H1 (cell line): ENCODE data around the gene SLC15A3. TPM values are rescaled to one million over a fixed set of nuclear protein-coding genes. Genes with fewer than 3 reads are reported as not detected.

ENCODE experiments used
- CTCF ChIA-PET: fragments of 300-600 bp; sonication (Branson Sonifier 250); formaldehyde crosslinking; loops from one replicate; lab custom pipeline; 2021; ENCODE audit not compliant: partially characterized antibody; lab: Charles Lee
- POLR2A ChIA-PET: fragments of 300-600 bp; sonication (Branson Sonifier 250); formaldehyde crosslinking; loops from one replicate; lab custom pipeline; 2021; ENCODE audit warnings: inconsistent platforms; ENCODE audit not compliant: partially characterized antibody; lab: Charles Lee
- DNase-seq, 2 experiments: peaks; one replicate each; pipeline versions ENCODE4 v3.0.0 to v3.0.0-alpha.2; 2010 to 2022; ENCODE audit warnings: low spot score in 2 of 2, low read depth in 1 of 2, mixed read lengths in 1 of 2
- FAIRE-seq: peaks from 2 replicates; lab custom pipeline; 2011; peaks lifted over from hg19 to GRCh38; lab: Jason Lieb, UNC
- H2AFZ ChIP-seq: 2 replicates; pipeline ENCODE4 v1.8.1; 2012; ENCODE audit warnings: low read length, inconsistent platforms
- H2AK5ac ChIP-seq: 2 replicates; pipeline ENCODE4 v1.6.1; 2013; ENCODE audit warnings: low read depth, low read length
- H2BK120ac ChIP-seq: replicated peaks from 2 replicates; pipeline ENCODE3; 2013; ENCODE audit warnings: low read depth, low read length, inconsistent platforms
- H2BK12ac ChIP-seq: 2 replicates; pipeline ENCODE4 v1.6.1; 2013; ENCODE audit warnings: low read depth, low read length
- H2BK15ac ChIP-seq: 2 replicates; pipeline ENCODE4 v1.6.1; 2013; ENCODE audit warnings: low read length
- H2BK20ac ChIP-seq: 2 replicates; pipeline ENCODE4 v1.6.1; 2013; ENCODE audit warnings: low read length
- H2BK5ac ChIP-seq: 2 replicates; pipeline ENCODE4 v1.6.1; 2013; ENCODE audit warnings: low read depth, low read length
- H3K14ac ChIP-seq: 2 replicates; pipeline ENCODE4 v1.6.1; 2013; ENCODE audit warnings: inconsistent platforms; ENCODE audit not compliant: insufficient read length
- H3K18ac ChIP-seq: 2 replicates; pipeline ENCODE4 v1.6.1; 2013; ENCODE audit warnings: low read length; ENCODE audit errors: extremely low read depth
- H3K23ac ChIP-seq: 2 replicates; pipeline ENCODE4 v1.6.1; 2013; ENCODE audit warnings: inconsistent platforms; ENCODE audit not compliant: insufficient read length
- H3K23me2 ChIP-seq: 2 replicates; pipeline ENCODE4 v1.6.1; 2013; ENCODE audit warnings: low read depth, low read length
- H3K27ac ChIP-seq: 2 replicates; pipeline ENCODE4 v1.6.1; 2011; ENCODE audit warnings: low read depth, low read length, inconsistent platforms
- H3K27me3 ChIP-seq, 4 experiments: replicated peaks in 1 of 4; 1 replicate in 1 of 4; 2 replicates in 3 of 4; pipeline versions ENCODE4 v1.6.1 to v1.8.1; 2011 to 2013; ENCODE audit warnings: low read length in 3 of 4, mild to moderate bottlenecking in 3 of 4, inconsistent platforms in 2 of 4, mixed read lengths in 2 of 4, moderate library complexity in 1 of 4; ENCODE audit not compliant: control insufficient read depth in 3 of 4, insufficient read depth in 3 of 4; ENCODE audit errors: extremely low read depth in 1 of 4
- H3K36me3 ChIP-seq, 4 experiments: 2 replicates each; pipeline versions ENCODE4 v1.6.1 to v1.8.1; 2011 to 2013; ENCODE audit warnings: mild to moderate bottlenecking in 4 of 4, low read length in 3 of 4, moderate library complexity in 2 of 4, control low read depth in 1 of 4, inconsistent platforms in 1 of 4; ENCODE audit not compliant: insufficient read depth in 4 of 4, control insufficient read depth in 2 of 4
- H3K4ac ChIP-seq: replicated peaks from 2 replicates; pipeline ENCODE3; 2013; ENCODE audit warnings: low read length, low read depth, mixed read lengths, inconsistent platforms; ENCODE audit not compliant: insufficient read length
- H3K4me1 ChIP-seq, 4 experiments: replicated peaks in 1 of 4; 1 replicate in 1 of 4; 2 replicates in 3 of 4; pipeline versions ENCODE4 v1.6.1 to v1.8.1; 2011 to 2013; ENCODE audit warnings: low read length in 3 of 4, inconsistent platforms in 2 of 4, mixed read lengths in 1 of 4; ENCODE audit not compliant: insufficient read depth in 4 of 4, control insufficient read depth in 3 of 4
- H3K4me2 ChIP-seq, 2 experiments: 2 replicates each; pipeline versions ENCODE4 v1.6.1 to v1.8.1; 2011 to 2013; ENCODE audit warnings: low read depth in 2 of 2, low read length in 2 of 2, control low read depth in 1 of 2, inconsistent platforms in 1 of 2, mild to moderate bottlenecking in 1 of 2; ENCODE audit not compliant: insufficient read depth in 1 of 2
- H3K4me3 ChIP-seq, 4 experiments: fragments of 200-600, 300-600 bp in 1 of 4; sonication (generic), shearing (Covaris generic), sonication (Bioruptor Twin) in 1 of 4; 2 replicates each; pipeline versions ENCODE4 v1.5.1 to v1.8.1; 2011 to 2016; ENCODE audit warnings: low read length in 4 of 4, low read depth in 3 of 4, control low read depth in 2 of 4, inconsistent platforms in 2 of 4, mild to moderate bottlenecking in 2 of 4, mixed read lengths in 1 of 4, moderate library complexity in 1 of 4; ENCODE audit not compliant: insufficient read depth in 2 of 4; ENCODE audit errors: extremely low read depth in 1 of 4
- H3K56ac ChIP-seq: replicated peaks from 2 replicates; pipeline ENCODE3; 2013; ENCODE audit warnings: low read depth, mild to moderate bottlenecking, mixed read lengths, low read length, inconsistent platforms; ENCODE audit not compliant: insufficient read length
- H3K79me1 ChIP-seq: 2 replicates; pipeline ENCODE4 v1.6.1; 2013; ENCODE audit warnings: low read depth, low read length, control low read depth
- H3K79me2 ChIP-seq, 2 experiments: 2 replicates each; pipeline versions ENCODE4 v1.6.1 to v1.8.1; 2012 to 2013; ENCODE audit warnings: low read length in 2 of 2, mild to moderate bottlenecking in 2 of 2, inconsistent platforms in 1 of 2; ENCODE audit not compliant: insufficient read depth in 2 of 2, control insufficient read depth in 1 of 2
- H3K9ac ChIP-seq, 4 experiments: replicated peaks in 1 of 4; 1 replicate in 1 of 4; 2 replicates in 3 of 4; pipeline versions ENCODE4 v1.6.1 to v1.8.1; 2011 to 2013; ENCODE audit warnings: low read depth in 3 of 4, low read length in 3 of 4, control low read depth in 2 of 4, mild to moderate bottlenecking in 2 of 4, moderate library complexity in 2 of 4, inconsistent platforms in 1 of 4; ENCODE audit errors: extremely low read depth in 1 of 4
- H3K9me3 ChIP-seq, 2 experiments: 2 replicates each; pipeline versions ENCODE4 v1.6.1 to v1.8.1; 2012 to 2013; ENCODE audit warnings: mild to moderate bottlenecking in 2 of 2, moderate library complexity in 2 of 2, control low read depth in 1 of 2, inconsistent platforms in 1 of 2, low read depth in 1 of 2, low read length in 1 of 2, mixed read lengths in 1 of 2; ENCODE audit not compliant: insufficient read depth in 2 of 2
- H4K20me1 ChIP-seq, 2 experiments: replicated peaks in 1 of 2; 2 replicates each; pipeline versions ENCODE3 to v1.8.1; 2011 to 2013; ENCODE audit warnings: inconsistent platforms in 2 of 2, low read length in 2 of 2, mild to moderate bottlenecking in 1 of 2; ENCODE audit not compliant: insufficient read depth in 2 of 2, control insufficient read depth in 1 of 2
- H4K5ac ChIP-seq: 2 replicates; pipeline ENCODE4 v1.6.1; 2013; ENCODE audit warnings: low read length, low read depth, mixed read lengths, inconsistent platforms; ENCODE audit not compliant: insufficient read length
- H4K8ac ChIP-seq: 2 replicates; pipeline ENCODE4 v1.8.0; 2013; ENCODE audit warnings: mild to moderate bottlenecking, moderate library complexity, low read length, inconsistent platforms; ENCODE audit not compliant: insufficient read depth; ENCODE audit errors: extremely low read depth
- H4K91ac ChIP-seq: replicated peaks from 2 replicates; pipeline ENCODE3; 2013; ENCODE audit warnings: low read length, mixed read lengths, inconsistent platforms; ENCODE audit not compliant: insufficient read length
- BACH1 ChIP-seq: IDR thresholded peaks from 2 replicates; pipeline ENCODE4 v1.6.1; 2012; ENCODE audit warnings: low read length, improper control_type of control experiment
- BRCA1 ChIP-seq: IDR thresholded peaks from 2 replicates; pipeline ENCODE4 v1.6.1; 2012; ENCODE audit warnings: low read depth, low read length, improper control_type of control experiment
- GABPA ChIP-seq: IDR thresholded peaks from 2 replicates; pipeline ENCODE4 v1.6.1; 2011; ENCODE audit warnings: mild to moderate bottlenecking, low read length, moderate library complexity, borderline replicate concordance; ENCODE audit not compliant: insufficient read depth
- HDAC6 ChIP-seq: IDR thresholded peaks from one replicate; pipeline ENCODE4 v1.7.1; 2012; ENCODE audit warnings: low read depth, mild to moderate bottlenecking, inconsistent platforms, low read length, moderate library complexity
- JUN ChIP-seq: IDR thresholded peaks from 2 replicates; pipeline ENCODE4 v1.6.1; 2011; ENCODE audit warnings: low read depth, mild to moderate bottlenecking, improper control_type of control experiment, low read length
- POLR2AphosphoS5 ChIP-seq: IDR thresholded peaks from 2 replicates; pipeline ENCODE4 v1.6.1; 2011; ENCODE audit warnings: low read depth, low read length
- RAD21 ChIP-seq, 2 experiments: IDR thresholded peaks in 1 of 2; conservative IDR thresholded peaks in 1 of 2; 2 replicates each; pipeline ENCODE4 v1.6.1; 2011; ENCODE audit warnings: low read depth in 2 of 2, low read length in 2 of 2, improper control_type of control experiment in 1 of 2, inconsistent platforms in 1 of 2, mild to moderate bottlenecking in 1 of 2, moderate library complexity in 1 of 2
- RBBP5 ChIP-seq: IDR thresholded peaks from 2 replicates; pipeline ENCODE4 v1.7.1; 2012; ENCODE audit warnings: low read depth, mild to moderate bottlenecking, inconsistent platforms, low read length, moderate library complexity, borderline replicate concordance
- RNF2 ChIP-seq: fragments of 200-900, 300-1000 bp; sonication (generic); IDR thresholded peaks from 2 replicates; pipeline ENCODE4 v1.7.1; 2016; ENCODE audit warnings: borderline replicate concordance, low read depth, mild to moderate bottlenecking, antibody characterized with exemption, low read length; ENCODE audit not compliant: poor library complexity, severe bottlenecking; ENCODE audit errors: missing control alignments
- SIRT6 ChIP-seq: IDR thresholded peaks from one replicate; pipeline ENCODE4 v1.7.1; 2012; ENCODE audit warnings: low read length, inconsistent platforms
- SIX5 ChIP-seq: IDR thresholded peaks from 2 replicates; pipeline ENCODE4 v1.6.1; 2011; ENCODE audit warnings: mild to moderate bottlenecking, low read depth, low read length
- SUZ12 ChIP-seq: fragments of 200-600 bp; sonication (generic); IDR thresholded peaks from 2 replicates; pipeline ENCODE4 v1.6.1; 2012; ENCODE audit warnings: mild to moderate bottlenecking, inconsistent platforms, low read length, moderate library complexity, mixed read lengths
- TAF1 ChIP-seq: IDR thresholded peaks from 2 replicates; pipeline ENCODE4 v1.6.1; 2011; ENCODE audit warnings: mild to moderate bottlenecking, low read depth, low read length
- WGBS, 2 experiments: shearing (Covaris generic) in 1 of 2; methylation state at CpG; one replicate each; pipeline versions ENCODE4 v1.1.6 to v1.1.7; 2013 to 2015; ENCODE audit warnings: low lambda C conversion rate in 2 of 2, mixed read lengths in 2 of 2, inconsistent platforms in 1 of 2, low coverage in 1 of 2, missing lambda C conversion rate in 1 of 2; ENCODE audit not compliant: insufficient replicate concordance in 2 of 2, insufficient coverage in 1 of 2, insufficient read length in 1 of 2; ENCODE audit errors: extremely low coverage in 1 of 2, missing lambda C conversion rate in 1 of 2; 5-methylcytosine and 5-hydroxymethylcytosine counted together
- polyA plus RNA-seq, 7 experiments: library from polyadenylated mRNA; depleted of rRNA in 3 of 7; stranded (reverse) in 5 of 7; unstranded in 2 of 7; fragments of >200 nt in 5 of 7; fragments of 200-250 nt in 2 of 7; gene quantifications; 1 replicate in 5 of 7; 2 replicates in 1 of 7; 4 replicates in 1 of 7; pipeline versions ENCODE4 v1.2.1 to v1.2.3, GENCODE V29; 2011 to 2013; ENCODE audit warnings: missing spikeins in 2 of 7, mixed read lengths in 2 of 7
- total RNA-seq: library from RNA; stranded (reverse); fragmentation: NEBNext Ultra II Directional; extraction: Animal tissue kit (Norgen Biotek cat#: 25700); gene quantifications from 2 replicates; pipeline ENCODE4 v1.2.1, GENCODE V29; 2021
- TF ChIP-seq, protein P1 (sequence below): IDR thresholded peaks from 2 replicates; pipeline ENCODE4 v1.6.1; 2012; ENCODE audit warnings: inconsistent platforms

The SLC15A3 gene
- total and polyA plus RNA-seq, 2 of the 8 experiments (the other 6 are each of a cell fraction or from before 2014, with no cell fraction given): 25.8 to 31.0 TPM

GRCh38 chr11:60982184-60982583 is 30.2 kb upstream of the SLC15A3 start:
- no peak overlapping the region for H2BK120ac ChIP-seq
- H4K91ac ChIP-seq: no peak overlapping the region
- no peak overlapping the region for H3K4ac ChIP-seq
- H3K18ac ChIP-seq: no peak overlapping the region
- H2BK15ac ChIP-seq: no peak overlapping the region
- no peak overlapping the region for H2BK20ac ChIP-seq
- FAIRE-seq (no peak), DNase-seq (no peak)
- H3K27ac ChIP-seq: no peak overlapping the region
- 0 out of 2 replicates have a peak overlapping the region, but pooled peaks have one; percentile 32 for H2AFZ ChIP-seq
- no peaks in the 10 kb centered on the region for H3K36me3 ChIP-seq
- H3K56ac ChIP-seq: no peak overlapping the region
- no peak overlapping the region for H4K5ac ChIP-seq
- ChIA-PET CTCF (interaction anchor here (0.7 to 2.0 kb wide), 8 partner anchors 8 to 190 kb away, joined by 3 to 9 read pairs (median 3); partner anchors contain the start of gene CD6), POLR2A (no interaction called here)
- no peak overlapping the region for H3K4me2 ChIP-seq
- no peak overlapping the region for H4K8ac ChIP-seq
- no peaks in the 10 kb centered on the region for H3K79me1 ChIP-seq
- no peaks in the 10 kb centered on the region for H3K23me2 ChIP-seq
- no peak overlapping the region for H2BK12ac ChIP-seq
- no peaks in the 10 kb centered on the region; a peak in 1 of 7 replicates for H3K27me3 ChIP-seq
- H3K4me1 ChIP-seq: no peaks in the 10 kb centered on the region
- WGBS, 2 experiments: 86% methylated on average over 3 of the region's 8 CpGs; no CpG with 5 or more reads in 1 of the 2 experiments
- H3K4me3 ChIP-seq: no peak overlapping the region
- no peaks in the 10 kb centered on the region for H4K20me1 ChIP-seq
- H3K9me3 ChIP-seq: no peaks in the 10 kb centered on the region
- no peaks in the 10 kb centered on the region for H3K79me2 ChIP-seq
- H3K9ac ChIP-seq: no peak overlapping the region
- H3K23ac ChIP-seq: no peak overlapping the region
- no peak overlapping the region for H2BK5ac ChIP-seq
- no peak overlapping the region for H3K14ac ChIP-seq
- no peak overlapping the region for H2AK5ac ChIP-seq
- TF ChIP-seq POLR2AphosphoS5 (no peak), RAD21 (IDR thresholded peaks at IDR 0.05 in 1 of 2, conservative IDR thresholded peaks at IDR 0.05 in 1 of 2; ENCODE audit: low read depth in 2 of 2, low read length in 2 of 2) (no peak), SIRT6 (no peak), SUZ12 (no peak), BRCA1 (no peak), RBBP5 (no peak), SIX5 (no peak), BACH1 (no peak), RNF2 (no peak), TAF1 (no peak), JUN (no peak), GABPA (no peak), HDAC6 (no peak)
- TF ChIP-seq, protein P1, sequence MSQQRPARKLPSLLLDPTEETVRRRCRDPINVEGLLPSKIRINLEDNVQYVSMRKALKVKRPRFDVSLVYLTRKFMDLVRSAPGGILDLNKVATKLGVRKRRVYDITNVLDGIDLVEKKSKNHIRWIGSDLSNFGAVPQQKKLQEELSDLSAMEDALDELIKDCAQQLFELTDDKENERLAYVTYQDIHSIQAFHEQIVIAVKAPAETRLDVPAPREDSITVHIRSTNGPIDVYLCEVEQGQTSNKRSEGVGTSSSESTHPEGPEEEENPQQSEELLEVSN: no peak
